Fibroblast of lung (primary cell): ENCODE measurements around the gene ACER3. TPM values are rescaled to one million over a fixed set of nuclear protein-coding genes. Genes with fewer than 3 reads are reported as not detected.
A peak's percentile ranks its signal among the peaks of the same experiment; 100 is the strongest.

Source experiments
- DNase-seq, 2 donors: peaks; one replicate each; pipeline versions ENCODE4 v3.0.0 to v3.0.0-alpha.2; 2010; ENCODE audit warnings: low read depth in 2 of 2
- H2AFZ ChIP-seq: 2 replicates; pipeline ENCODE4 v1.5.1; 2012; ENCODE audit warnings: low read length, control low read depth, inconsistent platforms
- H3K27ac ChIP-seq: 2 replicates; pipeline ENCODE4 v1.5.1; 2011; ENCODE audit warnings: low read length, control low read depth; ENCODE audit not compliant: insufficient read depth
- H3K27me3 ChIP-seq: 2 replicates; pipeline ENCODE4 v1.5.1; 2011; ENCODE audit warnings: mild to moderate bottlenecking, low read length; ENCODE audit not compliant: control insufficient read depth, insufficient read depth
- H3K36me3 ChIP-seq: 2 replicates; pipeline ENCODE4 v1.5.1; 2011; ENCODE audit warnings: low read length; ENCODE audit not compliant: control insufficient read depth, insufficient read depth
- H3K4me1 ChIP-seq: 2 replicates; pipeline ENCODE4 v1.5.1; 2011; ENCODE audit warnings: low read length; ENCODE audit not compliant: control insufficient read depth, insufficient read depth; ENCODE audit errors: extremely low read depth
- H3K4me2 ChIP-seq: 2 replicates; pipeline ENCODE4 v1.5.1; 2011; ENCODE audit warnings: low read length, control low read depth; ENCODE audit not compliant: insufficient read depth; ENCODE audit errors: extremely low read depth
- H3K4me3 ChIP-seq, 4 experiments: fragments of 200-600 bp in 1 of 4; sonication (generic) in 1 of 4; replicated peaks in 1 of 4; 2 replicates each; pipeline ENCODE4 v1.5.1; 2011 to 2016; ENCODE audit warnings: low read length in 4 of 4, low read depth in 3 of 4, mild to moderate bottlenecking in 3 of 4, control low read depth in 2 of 4, inconsistent platforms in 1 of 4, mixed read lengths in 1 of 4; ENCODE audit not compliant: insufficient read depth in 1 of 4; ENCODE audit errors: control extremely low read depth in 1 of 4
- H3K79me2 ChIP-seq: 2 replicates; pipeline ENCODE4 v1.5.1; 2012; ENCODE audit warnings: mild to moderate bottlenecking, low read length, inconsistent platforms; ENCODE audit not compliant: control insufficient read depth, insufficient read depth
- H3K9ac ChIP-seq: 2 replicates; pipeline ENCODE4 v1.5.1; 2011; ENCODE audit warnings: mild to moderate bottlenecking, low read length, control low read depth; ENCODE audit not compliant: insufficient read depth
- H3K9me3 ChIP-seq: 2 replicates; pipeline ENCODE4 v1.5.1; 2012; ENCODE audit warnings: low read depth, low read length; ENCODE audit not compliant: control insufficient read depth, insufficient read depth
- H4K20me1 ChIP-seq: 2 replicates; pipeline ENCODE4 v1.5.1; 2011; ENCODE audit warnings: low read length; ENCODE audit not compliant: control insufficient read depth, insufficient read depth; ENCODE audit errors: extremely low read depth
- CTCF ChIP-seq, 2 donors: IDR thresholded peaks in 1 of 2; conservative IDR thresholded peaks in 1 of 2; 1 replicate in 1 of 2; 2 replicates in 1 of 2; pipeline ENCODE4 v1.5.1; 2011 to 2012; ENCODE audit warnings: low read length in 2 of 2, control low read depth in 1 of 2, inconsistent platforms in 1 of 2, low read depth in 1 of 2, mild to moderate bottlenecking in 1 of 2
- EZH2 ChIP-seq: IDR thresholded peaks from 2 replicates; pipeline ENCODE4 v1.5.1; 2012; ENCODE audit warnings: low read length, control low read depth, mild to moderate bottlenecking; ENCODE audit errors: missing control alignments
- polyA plus RNA-seq, 2 donors: library from polyadenylated mRNA; depleted of rRNA in 1 of 2; stranded (reverse) in 1 of 2; unstranded in 1 of 2; fragments of >200 nt; gene quantifications; 2 replicates each; pipeline ENCODE4 v1.2.1, GENCODE V29; 2011 to 2012; ENCODE audit warnings: missing spikeins in 1 of 2
- total RNA-seq: library from RNA; depleted of rRNA; stranded (reverse); fragments of >200 nt; gene quantifications from 2 replicates; pipeline ENCODE4 v1.2.1, GENCODE V29; 2014

Gene ACER3
- total and polyA plus RNA-seq, 2 donors (not counting 1 experiment from before 2014, with no cell fraction given): 6.1 to 22.3 TPM

GRCh38 chr11:76935042-76935441 is 74.3 kb downstream of the ACER3 start:
- no peaks in the 10 kb centered on the region for H3K79me2 ChIP-seq
- no peak for TF ChIP-seq EZH2
- TF ChIP-seq CTCF (conservative IDR thresholded peaks at IDR 0.05 in 1 of 2, IDR thresholded peaks at IDR 0.05 in 1 of 2; ENCODE audit: low read depth in 1 of 2, low read length in 2 of 2): no peak
- no peak overlapping the region for H3K27ac ChIP-seq
- H2AFZ ChIP-seq: no peak overlapping the region
- H3K4me3 ChIP-seq: no peak overlapping the region
- peak in 1 of 2 donors; percentile 21 for DNase-seq
- H3K36me3 ChIP-seq: no peaks in the 10 kb centered on the region
- no peaks in the 10 kb centered on the region for H4K20me1 ChIP-seq
- H3K4me1 ChIP-seq: no peaks in the 10 kb centered on the region
- no peaks in the 10 kb centered on the region for H3K27me3 ChIP-seq
- no peak overlapping the region for H3K4me2 ChIP-seq
- no peaks in the 10 kb centered on the region for H3K9me3 ChIP-seq
- no peak overlapping the region for H3K9ac ChIP-seq

GRCh38 chr11:76939219-76939631 is 78.5 kb downstream of the ACER3 start:
- Histone ChIP-seq H3K4me1 (no peaks in the 10 kb centered on the region), H4K20me1 (no peaks in the 10 kb centered on the region), H2AFZ (no peak overlapping the region), H3K36me3 (no peaks in the 10 kb centered on the region), H3K79me2 (no peaks in the 10 kb centered on the region), H3K9ac (no peak overlapping the region), H3K27me3 (no peaks in the 10 kb centered on the region), H3K4me3 (no peak overlapping the region), H3K4me2 (no peak overlapping the region), H3K9me3 (no peaks in the 10 kb centered on the region), H3K27ac (no peak overlapping the region)
- DNase-seq: peak in 1 of 2 donors; percentile 5
- no peak for TF ChIP-seq EZH2
- no peak for TF ChIP-seq CTCF (conservative IDR thresholded peaks at IDR 0.05 in 1 of 2, IDR thresholded peaks at IDR 0.05 in 1 of 2; ENCODE audit: low read depth in 1 of 2, low read length in 2 of 2)

GRCh38 chr11:76944225-76944624 is 83.5 kb downstream of the ACER3 start:
- Histone ChIP-seq H3K4me3 (no peak overlapping the region), H3K36me3 (no peaks in the 10 kb centered on the region), H3K4me2 (no peak overlapping the region), H4K20me1 (no peaks in the 10 kb centered on the region), H3K4me1 (no peaks in the 10 kb centered on the region), H2AFZ (no peak overlapping the region), H3K27me3 (no peaks in the 10 kb centered on the region), H3K9ac (no peak overlapping the region), H3K79me2 (no peaks in the 10 kb centered on the region), H3K9me3 (no peaks in the 10 kb centered on the region), H3K27ac (no peak overlapping the region)
- DNase-seq: no peak
- no peak for TF ChIP-seq CTCF (conservative IDR thresholded peaks at IDR 0.05 in 1 of 2, IDR thresholded peaks at IDR 0.05 in 1 of 2; ENCODE audit: low read depth in 1 of 2, low read length in 2 of 2)
